NCI-H2227 treated with DMSO at 0.1 percent for 48 hours (cell line): ENCODE measurements around the gene ZNHIT6.

Experiments
- DNase-seq: peaks from one replicate; lab custom pipeline; 2025; lab: John Stamatoyannopoulos, UW

ZNHIT6 gene

DNA sequence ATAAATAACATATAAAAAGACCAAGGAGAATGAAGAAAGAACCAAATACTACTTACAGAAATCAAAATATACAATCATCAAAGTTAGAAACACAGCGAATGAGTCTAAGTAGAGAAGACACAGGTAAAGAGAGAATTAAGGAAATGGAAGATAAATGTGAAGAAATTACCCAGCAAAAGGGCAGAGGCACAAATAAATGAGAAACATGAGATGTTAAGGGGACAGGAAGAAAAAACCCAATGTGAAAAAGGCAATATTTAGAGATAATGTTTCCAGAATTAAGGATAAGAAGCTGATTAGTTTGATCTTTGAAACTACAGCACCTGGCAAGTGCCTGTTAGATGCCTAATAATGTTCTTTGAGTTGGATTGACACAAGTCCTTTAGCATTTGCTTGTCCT, 86.8 kb downstream of the ZNHIT6 start:
- no peak for DNase-seq

DNA sequence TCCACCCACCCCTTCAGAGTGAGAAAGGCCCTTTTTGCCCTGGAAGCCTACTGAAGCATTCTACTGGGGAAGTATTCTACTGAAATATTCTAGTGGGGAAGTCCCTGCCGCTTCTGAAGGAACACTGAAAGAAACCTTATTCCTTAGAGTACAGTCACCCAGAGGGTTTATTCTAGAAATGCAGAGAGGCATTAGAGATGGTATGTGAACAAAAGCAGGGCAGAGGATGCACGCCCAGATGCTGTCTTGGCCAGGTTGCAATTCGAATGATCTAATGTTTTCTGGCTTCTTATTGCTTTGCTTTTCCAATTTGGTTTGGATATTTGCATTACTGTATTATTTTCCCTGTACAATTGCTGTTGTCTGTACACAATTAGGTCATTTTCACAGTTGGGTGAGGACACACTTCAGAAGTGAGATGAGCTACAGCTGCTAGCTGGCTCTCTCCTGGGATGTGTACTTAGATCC, 90.6 kb downstream of the ZNHIT6 start:
- DNase-seq, result no peak

DNA sequence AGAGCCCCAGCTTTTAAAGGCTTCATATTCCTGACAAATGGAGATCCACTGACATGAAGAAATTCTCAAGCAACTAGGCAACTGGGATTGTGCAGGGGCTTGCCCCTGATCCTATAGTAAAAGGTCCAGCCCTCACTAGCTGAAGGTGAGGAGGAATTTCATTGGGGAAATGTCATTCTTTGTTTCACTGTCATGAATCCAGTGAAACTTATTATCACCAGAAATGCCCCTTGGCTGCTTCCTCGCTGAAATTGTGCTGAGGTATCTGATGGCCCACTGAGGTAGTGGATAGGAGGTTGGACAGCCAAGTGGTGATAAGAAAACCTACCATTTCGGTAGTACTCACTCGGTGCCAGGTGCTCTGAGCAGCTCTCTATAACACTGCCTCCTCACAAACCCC, 91.5 kb downstream of the ZNHIT6 start:
- no peak for DNase-seq

DNA sequence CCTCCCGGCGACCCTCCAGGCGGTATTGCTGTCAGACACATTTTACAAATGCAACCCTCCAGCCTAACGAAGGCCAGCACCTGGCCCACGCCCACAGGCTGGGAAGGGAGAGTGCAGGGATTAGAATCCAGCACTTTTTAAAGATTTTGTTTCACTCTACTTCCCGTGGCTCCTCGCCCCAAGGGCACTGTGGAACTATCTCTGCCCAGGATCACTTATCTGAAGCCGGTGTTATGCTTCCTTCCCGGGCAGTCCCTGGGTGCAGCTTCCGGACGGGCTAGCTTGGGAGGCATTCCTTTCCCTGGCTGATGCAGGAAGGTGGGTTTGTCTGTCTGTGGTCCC, 91.9 kb downstream of the ZNHIT6 start:
- no peak for DNase-seq

DNA sequence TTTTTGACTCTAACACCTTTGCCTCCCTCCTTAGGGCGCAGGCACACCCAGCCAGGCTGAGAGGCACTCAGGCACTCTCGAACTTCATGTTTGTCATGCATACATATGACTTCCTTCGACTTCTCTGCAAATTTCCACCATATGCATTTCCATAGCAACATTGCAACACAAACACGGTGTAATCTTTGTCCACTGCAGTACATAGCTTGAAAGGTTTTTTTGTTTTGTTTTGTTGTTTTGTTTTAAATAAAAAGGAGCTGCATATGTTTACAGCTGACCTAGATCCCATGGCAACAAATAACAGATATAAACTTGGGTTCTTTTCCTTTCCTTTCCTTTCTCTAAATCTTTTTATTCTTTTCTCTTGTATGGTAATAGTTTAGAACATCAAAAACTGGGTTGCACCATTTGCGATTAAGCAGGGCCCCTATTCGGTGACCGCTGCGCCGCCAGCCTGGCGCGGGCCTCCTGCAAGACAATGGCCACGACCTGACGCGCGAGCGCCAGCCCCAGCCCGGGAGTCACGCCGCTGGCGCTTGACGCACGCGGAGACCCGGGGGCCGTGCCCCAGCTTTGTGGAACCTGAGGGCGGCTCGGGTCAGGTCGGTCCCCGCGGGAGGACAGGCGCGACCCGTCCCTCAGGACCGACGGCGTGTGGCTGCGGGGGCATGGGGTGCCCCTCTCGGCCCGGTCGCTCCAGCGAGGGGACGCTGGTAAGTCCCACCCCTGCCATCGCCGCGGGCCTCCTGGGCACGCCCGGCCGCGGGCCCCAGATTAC, 92.5 kb downstream of the ZNHIT6 start:
- DNase-seq, result no peak

DNA sequence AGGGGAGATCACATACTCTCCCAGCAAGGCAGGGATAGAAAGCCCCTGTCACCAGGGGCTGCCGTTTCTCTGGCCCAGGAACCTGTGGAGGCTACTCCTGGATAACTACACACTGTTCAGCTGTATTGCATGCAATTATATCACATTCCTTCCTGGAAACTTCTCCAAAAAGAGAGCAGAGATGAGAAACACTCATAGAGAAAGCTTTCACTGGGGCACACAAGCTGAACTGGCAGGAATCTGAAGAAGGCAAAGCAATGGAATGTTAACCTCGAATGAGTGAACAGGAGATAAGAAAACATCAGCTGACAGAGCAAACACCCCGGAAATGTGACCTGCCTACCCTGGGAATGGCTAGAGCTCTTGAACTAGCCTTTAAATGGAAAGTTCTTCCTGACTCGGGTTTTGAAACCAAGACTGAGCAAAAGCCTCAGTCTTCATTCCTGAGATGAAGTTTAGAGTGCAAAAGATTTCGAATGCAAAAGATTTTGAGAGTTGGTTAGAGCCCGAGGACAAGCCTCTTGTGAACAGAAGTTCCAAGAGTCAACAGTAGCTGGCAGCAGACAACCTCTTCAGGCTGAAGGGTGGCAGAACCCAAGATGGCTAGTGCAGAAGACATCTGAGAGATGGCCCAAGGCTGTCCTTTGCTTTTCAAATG, 95.4 kb downstream of the ZNHIT6 start:
- DNase-seq, result no peak

DNA sequence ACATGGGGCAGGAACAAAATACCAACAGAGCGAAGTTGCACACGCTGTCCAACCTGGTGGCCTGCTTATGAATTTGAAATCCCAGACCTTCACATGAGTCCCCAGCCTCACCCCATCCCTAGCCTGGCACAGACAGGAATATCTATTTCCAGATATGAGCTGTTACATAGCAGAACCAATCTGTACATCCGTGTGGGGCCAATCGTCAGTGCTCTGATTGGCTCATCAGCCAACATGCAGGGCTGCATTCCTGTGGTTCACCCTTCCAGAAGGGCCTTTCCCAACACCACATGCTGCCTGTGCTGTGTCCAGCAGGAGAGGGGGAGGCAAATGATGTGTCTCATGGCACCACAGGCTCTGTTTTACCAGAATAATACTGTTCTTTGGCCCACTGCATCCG, 96.4 kb downstream of the ZNHIT6 start:
- DNase-seq, result no peak

DNA sequence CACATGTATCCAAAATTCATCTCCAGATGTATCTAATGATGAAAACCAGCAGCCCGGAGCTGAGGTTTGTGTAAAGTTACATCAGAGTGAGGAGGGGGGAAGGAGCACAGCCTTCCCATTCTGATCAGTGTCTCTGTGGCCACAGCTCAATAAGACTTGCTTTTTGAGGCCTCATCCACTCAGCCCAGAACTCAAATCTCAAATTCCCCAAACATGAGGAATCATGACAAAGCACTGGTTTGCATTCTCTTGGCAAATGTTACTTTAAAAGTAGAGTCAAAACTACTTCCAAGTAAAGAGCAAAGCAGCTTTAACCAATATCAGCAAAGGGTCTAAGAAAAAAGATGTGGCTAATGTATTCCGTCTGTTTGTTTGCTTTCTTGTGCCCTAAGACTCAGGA, 96.8 kb downstream of the ZNHIT6 start:
- DNase-seq, result no peak

DNA sequence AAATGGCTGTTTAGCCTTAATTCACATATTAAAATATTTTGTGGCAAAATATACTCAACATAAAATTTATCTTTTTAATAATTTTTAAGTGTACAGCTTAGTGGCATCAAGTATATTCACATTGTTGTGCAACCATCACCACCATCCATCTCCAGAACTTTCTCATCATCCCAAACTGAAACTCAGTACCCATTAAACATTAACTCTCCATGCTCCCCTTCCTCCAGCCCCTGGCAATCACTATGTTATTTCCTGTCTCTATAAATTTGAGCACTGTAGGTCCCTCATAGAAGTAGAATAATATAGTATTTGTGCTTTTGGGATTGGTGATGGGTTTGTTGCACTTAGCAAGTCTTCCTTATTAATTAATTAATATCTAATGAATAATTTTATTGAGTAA, 98.3 kb downstream of the ZNHIT6 start:
- no peak for DNase-seq

DNA sequence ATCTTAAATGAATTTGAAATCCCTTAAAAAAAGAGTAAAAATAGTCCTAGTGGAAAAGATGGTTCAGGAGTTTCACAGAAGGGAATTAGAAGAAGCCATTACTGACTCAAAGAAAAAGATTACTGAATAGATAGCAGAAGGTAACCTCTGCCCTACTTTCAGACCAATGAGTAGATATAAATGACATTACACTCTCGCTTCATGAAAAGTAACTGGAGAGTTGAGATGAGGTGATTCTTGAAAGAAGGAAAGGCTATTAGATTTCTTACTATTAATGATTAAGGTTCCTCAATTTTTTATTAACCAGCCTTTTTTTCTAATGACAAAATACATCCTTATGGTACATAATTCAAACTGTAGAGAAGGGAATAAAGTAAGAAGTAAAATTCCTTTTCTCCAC, 99.4 kb downstream of the ZNHIT6 start:
- DNase-seq, result no peak

DNA sequence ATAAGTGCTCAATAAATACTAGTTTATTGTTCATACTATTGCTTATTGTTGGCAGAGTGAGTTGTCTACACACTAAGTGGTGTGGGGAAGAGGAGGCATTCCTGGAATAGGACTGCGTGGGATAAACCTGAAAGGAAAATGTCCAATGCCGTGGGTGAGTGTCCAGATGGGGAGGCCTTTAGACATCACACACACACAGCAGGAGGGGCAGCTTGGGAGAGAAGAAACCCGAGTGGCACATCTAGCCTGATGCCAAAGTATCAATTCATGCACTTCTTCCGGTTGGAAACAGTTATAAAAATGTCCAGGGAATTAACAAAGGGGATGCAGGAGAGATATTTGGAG, 100.3 kb downstream of the ZNHIT6 start:
- DNase-seq, result no peak

DNA sequence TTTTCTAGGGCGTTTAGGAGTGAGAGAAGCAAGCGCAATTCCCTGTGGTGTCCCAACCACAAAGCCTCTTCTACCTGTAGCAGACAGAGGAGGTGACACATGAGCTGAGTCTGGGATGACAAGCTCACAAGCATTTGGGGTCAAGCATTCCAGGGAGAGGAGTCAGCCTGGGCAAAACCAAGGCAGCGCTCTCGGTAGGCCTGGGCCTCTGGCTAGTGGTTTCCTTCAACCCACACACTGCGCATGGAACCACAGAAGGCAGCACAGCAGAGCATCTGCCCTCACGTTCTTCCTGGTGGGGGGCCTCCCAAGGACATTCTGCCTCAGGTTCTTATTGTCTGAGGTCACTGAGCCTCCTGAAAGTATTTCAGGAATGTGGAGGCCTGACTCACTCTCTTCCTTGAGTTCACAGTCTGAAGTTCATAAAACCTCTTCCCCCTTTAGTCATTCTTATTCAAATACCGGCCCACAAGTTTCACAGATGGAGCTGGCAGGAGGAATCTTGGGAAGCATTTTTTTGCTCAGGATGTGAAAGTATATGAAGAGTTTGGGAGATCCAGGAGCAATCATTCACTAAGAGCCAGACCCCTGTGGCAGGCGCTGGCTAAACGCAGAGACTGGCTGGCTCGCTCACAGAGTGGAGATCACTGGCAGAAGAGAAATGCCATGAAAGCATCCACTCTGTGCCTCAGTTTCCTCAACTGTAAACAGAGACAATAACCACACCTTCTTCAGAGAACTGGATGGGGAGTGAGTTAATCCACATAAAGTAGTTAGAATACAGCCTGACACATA, 100.9 kb downstream of the ZNHIT6 start:
- DNase-seq, result no peak

DNA sequence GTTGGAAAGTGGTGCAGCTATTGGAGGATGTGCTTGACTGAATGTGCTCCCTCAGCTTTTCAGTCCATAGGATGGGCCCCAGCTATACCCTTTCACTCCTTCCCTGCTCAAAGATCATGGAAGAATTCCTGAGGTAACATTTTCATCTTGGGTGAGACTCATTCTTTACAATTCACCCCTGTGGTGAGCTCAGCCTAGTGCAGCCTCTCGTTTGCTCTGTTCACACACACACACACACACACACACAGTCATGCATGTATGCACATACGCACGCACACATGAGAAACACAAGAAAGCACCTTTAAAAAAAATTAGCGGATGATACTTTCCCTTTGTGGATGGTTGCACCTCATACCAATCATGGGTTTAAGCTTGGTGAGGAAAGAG, 101.8 kb downstream of the ZNHIT6 start:
- DNase-seq, result no peak

DNA sequence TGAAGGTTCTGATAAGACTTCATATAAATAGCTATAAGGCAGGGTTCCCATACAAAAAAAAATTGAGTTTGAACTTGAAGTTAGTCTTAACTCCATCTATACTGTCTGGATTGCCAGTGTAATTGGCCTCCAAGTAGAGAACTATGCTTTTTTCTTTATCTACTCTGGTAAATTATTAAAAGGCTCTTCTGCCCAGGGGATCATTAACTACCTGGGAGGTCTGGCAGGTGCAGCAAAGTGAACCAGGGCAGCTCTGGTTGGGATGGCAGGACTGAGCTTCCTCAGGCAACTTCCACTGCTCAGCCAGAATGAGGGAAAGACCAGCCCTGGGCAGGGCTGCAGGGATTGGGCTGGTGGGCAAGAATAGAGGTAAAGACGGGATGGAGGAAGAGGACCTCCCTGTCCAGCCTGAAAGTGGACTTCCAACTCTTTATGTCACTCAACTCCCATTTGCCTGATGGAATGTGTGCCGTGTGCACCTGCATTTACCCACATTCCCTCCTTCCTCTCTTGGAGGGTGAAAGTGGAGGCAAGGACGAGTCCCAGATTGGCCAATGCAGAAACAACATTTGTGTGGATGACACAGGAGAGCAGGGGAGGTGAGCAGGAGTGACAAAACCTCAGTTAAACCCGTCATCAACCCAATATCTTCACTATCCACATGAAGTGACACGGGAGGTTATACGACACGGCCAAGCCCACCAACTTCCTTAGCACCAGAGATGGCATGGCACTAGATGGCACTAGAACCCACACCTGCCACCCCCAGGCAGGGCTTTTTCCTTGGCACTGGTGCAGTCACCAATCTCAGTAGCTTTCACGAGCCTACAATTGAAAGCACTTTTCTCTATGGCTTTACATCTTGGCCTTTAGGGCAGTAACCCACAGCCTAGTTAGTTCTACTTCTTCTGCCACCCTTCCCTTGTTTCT, 102.5 kb downstream of the ZNHIT6 start:
- DNase-seq, result no peak

DNA sequence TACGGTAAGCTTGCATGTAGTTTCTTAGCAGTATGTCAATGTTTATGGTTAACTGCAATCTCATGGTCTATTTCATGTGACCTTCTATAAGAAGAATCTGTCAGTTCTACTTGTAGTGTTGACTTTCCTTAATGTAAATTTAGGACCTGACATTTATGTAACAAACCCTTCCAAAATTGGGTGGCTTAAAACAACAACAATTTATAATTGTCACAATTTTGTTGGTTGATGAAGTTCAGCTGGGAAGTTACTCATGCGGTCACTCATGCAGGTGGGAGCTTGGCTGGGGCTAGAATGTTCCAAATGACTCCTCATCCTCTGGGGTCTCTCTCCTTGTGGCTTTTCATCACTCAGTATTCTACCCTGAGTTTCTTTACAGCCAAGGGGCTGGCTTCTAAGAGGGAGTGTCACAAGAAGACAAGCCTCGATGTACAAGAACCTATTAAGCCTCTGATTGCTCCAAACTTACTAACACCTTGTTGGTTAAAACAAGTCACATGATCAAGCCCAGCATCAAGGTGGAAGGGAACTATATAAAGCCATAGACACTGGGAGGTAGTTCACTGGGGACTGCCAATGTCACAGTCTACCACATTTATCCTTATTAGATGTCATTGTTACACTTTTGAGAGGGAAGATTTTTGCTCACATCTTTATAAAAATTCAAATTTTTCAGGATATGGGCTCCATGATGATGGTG, 103.8 kb downstream of the ZNHIT6 start:
- DNase-seq, result no peak

DNA sequence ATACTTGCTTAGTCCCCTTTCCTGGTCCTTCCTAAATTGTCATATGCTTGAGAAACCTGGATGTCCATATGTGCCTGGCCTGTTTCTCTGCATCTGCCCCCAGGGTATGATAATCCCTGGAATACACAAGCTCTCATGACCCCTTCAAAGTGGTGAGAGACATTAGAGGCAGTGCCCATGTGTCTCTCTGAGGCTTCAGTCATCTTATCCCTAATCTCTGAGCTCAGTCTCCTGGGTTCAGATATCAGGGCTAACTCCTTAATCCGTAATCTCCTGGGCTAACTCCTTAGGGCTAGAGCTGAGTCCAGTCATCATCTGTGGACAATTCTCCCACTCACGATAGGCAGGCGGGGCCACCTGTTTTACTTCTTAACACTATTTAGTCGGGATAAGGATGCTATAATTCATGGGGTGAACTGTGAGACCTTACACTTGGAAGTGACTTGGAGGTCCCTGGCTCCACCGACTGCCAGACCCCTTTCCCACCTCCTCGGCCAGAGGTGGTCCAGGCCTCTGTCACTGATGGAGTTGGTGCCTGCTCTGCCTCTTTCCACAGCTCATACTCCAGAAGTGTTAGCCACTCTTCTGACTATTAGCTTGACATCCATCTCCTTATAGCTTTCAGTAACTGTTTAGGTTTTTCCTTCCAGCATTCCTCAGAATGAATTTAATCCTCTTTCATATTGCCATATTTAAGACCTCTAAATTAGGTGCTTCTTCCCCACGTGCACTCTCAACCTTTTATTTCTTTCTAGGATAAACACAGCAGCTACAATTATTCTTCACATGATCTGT, 105.0 kb downstream of the ZNHIT6 start:
- DNase-seq, result no peak

DNA sequence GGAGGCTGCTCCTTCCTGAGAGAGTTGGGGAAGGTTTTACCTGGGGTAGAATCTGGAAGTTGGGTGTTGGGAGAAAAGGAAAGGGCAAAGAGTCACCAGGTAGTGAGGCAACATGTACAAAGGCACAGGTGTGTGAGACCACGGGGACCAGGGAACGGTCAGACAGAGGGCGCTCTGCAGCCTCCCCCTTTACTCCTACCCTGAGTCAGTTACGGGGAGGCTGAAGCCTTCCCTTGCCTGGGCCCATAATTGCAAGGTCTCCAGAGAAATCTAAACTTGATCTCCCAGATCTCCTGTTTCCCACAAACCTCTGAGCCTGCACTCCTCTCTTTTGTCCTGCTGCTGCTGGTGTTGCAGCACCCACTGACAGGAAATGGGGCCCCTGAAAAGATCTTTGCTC, 105.7 kb downstream of the ZNHIT6 start:
- no peak for DNase-seq

DNA sequence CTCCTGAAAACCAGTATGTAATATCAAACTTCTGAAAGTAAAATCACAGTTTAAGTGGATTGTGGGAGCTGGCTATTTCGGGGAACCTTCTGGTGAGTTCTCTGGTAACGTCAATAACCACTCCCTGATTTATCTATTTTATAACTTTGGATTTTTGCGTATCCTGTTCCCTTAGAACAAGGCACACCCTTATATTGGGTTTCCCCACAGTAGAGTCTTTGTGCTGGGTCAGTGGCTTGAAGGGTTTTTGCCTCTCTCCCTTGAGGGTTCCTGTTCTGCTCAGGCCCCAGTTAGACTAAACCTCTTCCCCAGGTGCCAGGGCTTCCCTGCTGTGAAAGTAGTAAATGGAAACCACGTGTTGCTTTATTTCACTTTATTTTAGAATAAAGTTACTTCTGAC, 106.3 kb downstream of the ZNHIT6 start:
- DNase-seq, result no peak

DNA sequence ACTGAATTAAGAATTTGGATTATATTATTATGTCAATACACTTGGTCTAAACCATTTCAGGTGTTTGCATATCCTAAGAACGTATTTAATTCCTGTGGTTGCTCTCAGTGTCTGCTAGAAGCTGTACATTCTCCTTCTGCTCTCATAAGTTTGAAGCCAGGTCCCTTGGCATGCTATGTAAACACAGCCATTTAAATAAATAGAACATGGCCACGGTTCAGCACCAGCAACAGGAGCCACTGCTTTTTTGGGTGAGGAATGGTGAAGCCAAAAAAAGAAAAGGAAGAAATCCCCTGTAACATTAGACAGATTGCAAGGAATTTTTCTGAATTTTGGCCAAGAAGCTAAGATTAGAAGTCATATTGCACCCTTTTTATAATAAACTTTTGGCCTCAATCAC, 108.6 kb downstream of the ZNHIT6 start:
- DNase-seq, result no peak
